NOMO-1 treated with DMSO at 0.1 percent for 48 hours (cell line): Measurements from ENCODE around the gene TEN1.
"Not testable (repeated sequence)": the region's sequence is repeated elsewhere in the genome, so short reads cannot be mapped to it uniquely, and the experiment has no call there.

Experiments
- DNase-seq: peaks from one replicate; lab custom pipeline; 2025; ENCODE audit not compliant: unreplicated experiment; lab: John Stamatoyannopoulos, UW

The TEN1 gene

DNA sequence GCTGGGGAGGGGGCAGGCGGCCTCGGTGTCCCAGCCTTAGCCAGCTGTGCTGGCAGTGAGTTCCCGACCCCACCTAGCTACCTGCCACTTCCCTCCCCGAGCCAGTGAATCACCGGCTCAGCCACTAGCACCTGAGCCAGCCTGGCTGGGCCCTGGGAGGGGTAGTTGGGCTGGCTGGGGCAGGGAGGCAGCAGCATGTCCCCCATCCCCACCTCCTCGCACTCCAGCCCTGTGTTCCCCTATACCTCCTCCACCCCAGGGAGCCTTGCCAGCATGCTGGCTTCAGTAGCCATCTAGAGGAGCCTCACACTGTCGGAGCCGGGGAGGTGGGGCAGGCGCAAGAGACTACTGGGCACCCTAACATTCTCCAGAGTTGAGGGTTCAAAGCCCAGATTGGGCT lies 45.3 kb downstream of the TEN1 start:
- no peak for DNase-seq

DNA sequence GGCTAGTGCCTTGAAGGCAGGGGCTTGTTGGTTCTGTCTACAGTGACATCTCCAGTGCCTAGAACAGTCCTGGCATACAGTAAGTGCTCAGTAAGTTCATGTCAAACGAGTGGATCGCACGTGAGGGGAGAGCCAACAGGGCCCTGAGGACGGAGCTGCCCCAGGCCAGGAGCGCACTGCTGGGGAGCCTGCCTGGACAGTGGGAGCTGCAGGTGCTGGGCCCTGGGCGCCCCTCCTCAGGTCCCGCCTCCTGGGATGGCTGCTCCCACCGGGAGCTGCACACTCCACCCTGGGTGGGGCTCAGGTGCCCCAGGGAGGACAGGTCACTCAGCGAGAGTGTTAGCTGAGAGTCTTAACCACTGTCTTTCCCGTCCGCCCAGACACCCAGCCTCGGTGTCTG lies 46.3 kb downstream of the TEN1 start:
- no peak for DNase-seq

DNA sequence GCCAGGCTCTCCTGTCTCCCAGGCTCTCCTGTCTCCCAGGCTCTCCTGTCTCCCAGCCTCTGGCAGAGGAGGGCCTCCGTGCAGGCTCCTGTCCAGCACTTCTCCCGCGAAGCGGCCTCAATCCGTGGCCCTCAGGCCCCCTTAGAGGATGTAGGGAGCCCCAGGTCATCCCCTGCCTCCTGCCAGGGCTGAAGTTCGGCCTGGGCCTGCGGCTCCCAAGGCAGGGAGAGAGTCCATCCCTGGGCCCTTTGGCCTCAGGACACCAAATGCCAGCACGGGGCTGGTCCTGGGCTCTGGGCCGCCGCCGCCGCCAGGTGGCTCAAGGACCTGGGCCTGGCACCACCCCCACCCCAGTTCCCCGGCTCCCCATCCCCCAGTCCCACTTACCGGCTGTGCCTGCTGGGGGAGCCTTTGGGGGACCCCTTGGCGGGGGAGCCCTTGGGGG lies 47.7 kb downstream of the TEN1 start:
- no peak for DNase-seq

DNA sequence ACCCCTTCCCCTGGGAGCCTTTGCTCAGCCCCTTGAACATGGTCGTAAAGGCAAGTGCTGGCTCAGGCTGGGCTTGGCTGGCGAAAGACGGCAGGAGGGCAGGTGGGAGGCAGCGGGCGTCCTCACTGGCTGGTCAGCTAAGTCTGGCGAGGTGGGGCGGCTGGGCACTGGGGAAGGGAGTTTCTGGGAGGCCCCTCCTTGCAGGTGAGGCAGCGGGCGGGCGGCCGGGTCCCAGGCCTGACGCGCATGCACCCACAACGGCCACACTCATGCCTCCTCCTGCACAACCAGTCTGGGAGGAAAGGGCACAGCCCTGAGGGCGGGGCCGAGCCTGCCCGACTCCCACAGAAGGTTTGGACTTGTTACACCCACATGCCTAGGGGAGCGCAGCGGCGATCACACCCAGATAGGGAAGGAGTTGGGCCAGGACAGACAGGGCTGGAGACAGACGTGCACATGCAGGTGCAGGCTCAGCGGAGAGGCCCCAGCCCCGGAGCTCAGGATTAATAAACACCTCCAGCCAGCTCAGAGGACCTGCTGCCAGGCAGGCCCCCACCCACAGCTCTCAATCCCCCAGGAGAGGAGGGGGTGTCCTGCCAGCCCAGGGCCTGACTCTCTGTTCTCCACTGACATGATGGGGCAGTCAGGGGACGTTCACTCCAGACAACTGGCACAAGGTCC lies 48.3 kb downstream of the TEN1 start, which contains the start of gene EVPL:
Gene EVPL (minus strand): TSS at position 148 of the 681 bp plus-strand sequence. CDS start 108 bp downstream, at position 40.
- DNase-seq: no peak

DNA sequence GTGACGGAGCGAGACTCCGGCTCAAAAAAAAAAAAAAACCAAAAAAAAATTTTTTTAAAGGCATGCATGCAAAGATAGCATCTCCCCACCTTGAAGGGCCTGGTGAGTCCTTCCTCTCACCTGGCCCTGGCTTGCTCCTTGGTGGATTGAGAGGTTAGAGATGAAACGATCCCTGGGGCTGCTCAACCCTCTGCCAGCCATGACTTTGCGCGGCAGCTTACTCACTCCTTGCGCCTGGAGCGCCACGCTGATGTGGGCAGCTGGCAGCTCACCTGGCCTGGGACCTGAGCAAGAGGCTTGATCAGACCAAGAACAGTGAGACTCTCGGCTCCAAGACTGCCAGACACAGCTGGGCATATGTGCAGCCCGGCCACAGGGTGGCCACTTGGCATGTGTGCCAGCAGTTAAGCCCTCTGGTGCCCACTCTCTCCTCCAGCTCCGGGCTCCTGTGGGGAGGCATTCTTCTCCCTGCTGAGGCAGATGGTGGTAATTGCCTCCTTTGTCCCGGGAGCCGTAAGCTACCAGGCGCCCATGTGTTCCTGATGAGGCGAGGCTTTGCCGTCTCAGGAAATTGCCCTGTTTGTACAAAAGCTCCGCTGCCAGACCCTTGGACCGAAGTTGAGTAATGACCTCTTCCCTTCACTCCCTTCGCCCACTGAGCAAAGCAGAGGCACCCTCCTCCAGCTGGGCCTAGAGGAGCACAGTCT lies 53.2 kb downstream of the TEN1 start:
- no peak for DNase-seq

DNA sequence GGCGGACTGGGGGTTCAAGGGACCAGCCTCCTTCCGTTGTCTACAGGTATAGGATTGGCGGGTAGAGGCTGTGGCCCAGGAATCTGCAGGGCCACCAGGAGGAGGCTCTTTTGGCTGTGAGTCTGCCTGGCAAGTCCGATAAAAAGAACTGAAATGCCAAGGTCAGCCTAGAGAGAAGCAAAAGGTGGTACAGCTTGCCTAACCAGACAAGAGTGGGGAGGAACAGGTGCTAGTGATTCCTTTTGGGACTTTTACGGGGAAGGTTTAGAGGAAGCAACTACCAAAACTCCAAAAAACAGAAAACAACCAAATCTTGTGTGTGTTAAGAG lies 53.7 kb downstream of the TEN1 start:
- no peak for DNase-seq

DNA sequence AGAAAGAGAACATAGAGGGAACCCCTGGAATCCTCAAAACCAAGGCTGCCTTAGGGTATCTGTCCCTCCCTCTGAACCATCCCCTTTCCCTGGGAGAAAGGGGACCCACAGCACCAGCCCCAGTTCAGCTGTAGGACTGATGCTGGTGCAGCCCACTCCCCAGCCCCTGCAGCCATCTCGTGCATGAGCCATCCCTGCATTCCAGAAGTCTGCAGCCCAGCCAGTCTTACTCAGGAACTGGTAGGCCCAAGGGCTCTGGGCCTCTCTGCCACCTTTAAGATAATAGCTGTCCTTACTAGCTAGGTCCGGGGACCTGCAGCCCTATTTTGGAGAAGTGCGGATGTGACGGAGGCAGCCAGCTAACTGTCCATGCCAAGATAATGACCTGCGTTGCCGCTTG lies 54.1 kb downstream of the TEN1 start:
- DNase-seq: no peak

DNA sequence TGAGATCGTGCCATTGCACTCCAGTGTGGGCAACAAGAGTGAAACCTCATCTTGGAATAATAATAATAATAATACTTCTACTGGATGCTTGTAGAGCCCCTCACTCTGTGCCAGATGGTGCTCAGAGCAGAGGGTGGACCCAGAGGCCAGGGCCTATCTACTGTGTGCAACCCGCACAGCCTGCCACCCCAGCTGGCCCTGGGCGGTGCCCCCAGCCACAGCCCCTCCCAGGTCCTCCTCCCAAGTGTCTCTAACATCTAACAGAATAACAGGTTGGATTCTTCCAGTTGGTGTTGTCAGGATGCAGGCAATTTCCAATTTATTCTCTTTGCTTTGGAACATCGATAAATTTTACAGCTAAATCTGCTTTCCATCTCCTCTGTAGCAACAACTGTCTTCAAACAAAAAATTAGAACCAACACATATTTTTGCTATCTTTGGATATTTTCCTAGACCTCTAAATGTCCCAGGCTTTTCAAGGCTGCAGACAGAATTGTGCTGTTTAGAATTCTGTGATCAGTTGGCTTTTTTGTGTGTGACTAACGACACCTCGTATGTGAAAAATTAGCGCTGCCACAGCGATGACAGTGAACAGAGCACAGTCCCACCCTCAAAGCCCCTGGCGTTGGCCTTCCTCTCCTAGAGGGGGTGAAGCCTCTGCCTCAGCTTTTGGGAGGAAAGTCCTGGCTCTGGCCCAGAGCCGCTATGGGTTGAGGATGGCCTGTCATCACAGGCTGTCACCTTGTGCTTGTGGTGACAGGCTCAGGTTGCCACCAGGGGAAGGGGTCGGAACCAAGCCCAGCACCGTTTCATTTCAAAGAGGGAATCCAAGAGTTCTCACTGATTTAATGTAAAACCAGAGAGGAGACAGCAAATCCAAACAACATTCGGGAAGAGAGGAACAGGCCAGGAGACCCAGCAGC lies 55.6 kb downstream of the TEN1 start:
- no peak for DNase-seq

DNA sequence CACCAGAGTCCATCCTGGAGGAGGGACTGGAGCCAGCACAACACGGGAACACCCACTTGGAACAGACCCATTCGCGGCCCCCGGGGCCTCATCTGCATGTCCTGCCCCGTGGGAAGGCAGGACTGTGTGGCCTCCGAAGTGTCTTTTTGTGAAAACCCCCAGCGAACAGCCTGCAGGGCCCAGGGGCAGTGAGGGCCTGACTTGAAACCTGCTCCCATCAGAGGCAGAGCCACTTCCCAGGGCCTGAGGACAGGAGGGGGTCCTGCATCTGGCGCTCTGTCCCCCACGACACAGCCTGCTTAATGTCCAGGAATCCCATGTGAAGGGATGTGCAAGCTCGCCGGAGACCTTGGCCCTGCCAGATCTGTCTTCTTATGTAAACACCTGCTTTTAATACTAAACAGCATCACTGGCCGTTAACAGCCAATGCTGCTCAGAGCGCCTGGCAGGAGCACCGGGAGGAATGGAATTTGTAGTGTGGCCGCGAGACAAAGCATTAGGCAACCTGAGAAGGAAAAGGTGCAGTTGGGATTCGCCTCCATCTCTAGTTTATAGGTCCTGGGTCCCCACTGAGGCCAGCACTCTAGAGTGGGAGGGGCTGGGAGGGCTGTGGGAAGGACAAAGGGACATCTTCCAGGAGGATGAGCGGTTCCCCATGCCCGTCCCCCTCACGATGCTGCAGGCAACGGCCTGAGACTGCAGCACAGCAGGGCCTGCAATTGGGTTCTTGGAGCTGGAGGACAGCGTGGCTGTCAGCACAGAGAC lies 57.6 kb downstream of the TEN1 start:
- DNase-seq: no peak

DNA sequence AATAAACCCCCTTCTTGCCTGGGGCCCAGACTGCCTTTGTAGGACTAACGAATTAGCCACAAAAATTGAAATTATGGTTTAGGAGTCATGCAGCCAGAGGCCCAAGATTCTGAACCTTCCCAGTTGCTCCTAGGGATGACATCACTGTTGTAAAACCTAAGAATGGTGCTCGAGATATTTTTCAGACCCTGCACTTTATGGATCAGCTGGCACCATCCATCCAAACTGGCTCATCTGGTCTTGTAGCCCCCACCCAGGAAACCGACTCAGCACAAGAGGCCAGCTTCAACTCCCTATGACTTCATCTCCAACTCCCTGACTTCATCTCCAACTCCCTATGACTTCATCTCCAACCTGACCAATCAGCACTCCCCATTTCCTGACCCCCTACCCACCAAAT lies 59.0 kb downstream of the TEN1 start:
- DNase-seq: no peak

DNA sequence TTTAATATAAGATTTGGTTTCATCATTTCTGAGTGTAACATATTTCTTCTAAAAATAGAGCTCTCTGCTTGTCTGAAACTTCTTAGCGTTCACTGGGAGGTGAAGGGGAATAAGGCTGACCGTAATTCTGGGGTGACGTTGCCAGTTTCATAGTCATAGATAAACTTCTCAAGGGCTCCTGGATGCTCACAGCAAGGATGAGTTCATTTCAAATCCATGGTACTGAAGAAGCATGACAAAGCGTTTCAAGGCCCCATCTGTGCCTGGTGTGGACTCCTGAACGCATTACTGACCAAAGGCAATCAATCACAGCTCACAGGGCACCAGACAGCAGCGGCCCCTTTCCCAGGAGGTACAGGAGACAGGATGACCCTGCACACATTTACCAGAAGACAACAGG lies 60.1 kb downstream of the TEN1 start:
- no peak for DNase-seq

DNA sequence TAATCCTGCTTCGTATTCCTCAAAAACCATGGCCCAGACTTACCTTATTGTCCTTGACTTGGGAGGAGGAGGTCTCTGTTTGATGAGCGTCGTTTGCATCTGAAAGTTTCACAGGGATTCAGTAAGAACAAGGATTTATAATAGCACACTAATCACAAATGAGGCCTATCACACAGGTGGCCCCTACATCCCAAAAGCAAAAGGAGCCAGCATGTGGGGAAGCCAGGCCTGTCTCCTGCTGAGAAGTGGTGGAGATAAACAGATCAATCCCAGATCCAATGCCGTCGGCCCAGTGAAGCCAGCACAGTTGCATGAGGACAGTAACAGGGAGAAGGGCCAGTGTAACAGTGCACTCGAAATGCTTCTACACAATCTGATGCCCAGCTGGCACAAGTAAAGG lies 61.3 kb downstream of the TEN1 start:
- no peak for DNase-seq

DNA sequence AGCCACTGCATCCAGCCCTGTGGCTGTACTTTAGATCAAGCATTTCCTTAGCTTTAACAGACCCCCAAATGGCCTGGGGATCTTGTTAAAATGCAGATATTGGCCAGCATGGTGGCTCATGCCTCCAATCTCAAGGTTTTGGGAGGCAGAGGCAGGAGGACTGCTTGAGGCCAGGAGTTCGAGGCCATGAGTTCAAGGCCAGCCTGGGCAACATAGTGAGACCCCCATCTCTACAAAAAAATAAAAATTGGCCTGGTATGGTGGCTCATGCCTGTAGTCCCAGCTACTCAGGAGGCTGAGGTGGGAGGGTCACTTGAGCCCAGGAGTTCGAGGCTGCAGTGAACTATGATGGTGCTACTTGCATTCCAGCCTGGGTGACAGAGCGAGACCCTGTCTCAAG lies 63.8 kb downstream of the TEN1 start:
- DNase-seq: not testable (repeated sequence)

DNA sequence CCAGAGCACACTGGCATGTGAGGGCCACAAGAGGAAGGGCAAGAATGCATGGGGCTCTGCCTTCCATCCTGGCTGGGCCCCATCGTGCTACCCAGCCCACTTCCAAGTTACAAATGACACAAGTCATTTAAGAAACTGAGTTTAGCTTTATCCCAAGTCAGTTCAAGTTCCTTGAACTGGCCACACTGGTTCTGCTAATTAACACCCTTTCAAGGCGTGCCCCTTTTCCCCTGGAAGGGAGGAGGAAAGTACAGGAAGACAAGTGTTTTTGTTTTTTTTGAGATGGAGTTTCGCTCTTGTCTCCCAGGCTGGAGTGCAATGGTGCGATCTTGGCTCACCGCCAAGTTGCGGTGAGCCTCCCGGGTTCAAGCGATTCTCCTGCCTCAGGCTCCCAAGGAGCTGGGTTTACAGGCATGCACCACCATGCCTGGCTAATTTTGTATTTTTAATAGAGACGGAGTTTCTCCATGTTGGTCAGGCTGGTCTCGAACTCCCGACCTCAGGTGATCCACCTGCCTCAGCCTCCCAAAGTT lies 65.5 kb downstream of the TEN1 start:
- DNase-seq: not testable (repeated sequence)

DNA sequence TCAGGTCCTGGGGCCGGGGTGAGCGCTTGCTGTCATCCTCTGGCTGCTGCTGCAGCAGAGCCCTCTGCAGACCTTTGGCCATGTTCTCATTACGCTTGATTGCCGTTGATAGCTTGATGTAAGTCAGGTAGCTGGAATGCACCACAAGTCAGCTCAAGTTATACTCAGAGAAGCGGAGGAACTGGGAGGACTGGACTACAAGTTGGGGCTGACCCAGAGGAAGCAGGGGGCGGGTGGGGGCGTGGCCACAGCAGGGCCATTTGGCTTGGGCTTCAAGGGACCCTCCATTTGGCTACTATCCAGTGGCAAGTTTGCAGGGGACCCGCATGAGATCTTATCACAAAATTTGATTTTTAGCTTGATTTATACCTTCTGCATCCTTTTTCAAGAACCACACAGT lies 67.0 kb downstream of the TEN1 start:
- DNase-seq: no peak

DNA sequence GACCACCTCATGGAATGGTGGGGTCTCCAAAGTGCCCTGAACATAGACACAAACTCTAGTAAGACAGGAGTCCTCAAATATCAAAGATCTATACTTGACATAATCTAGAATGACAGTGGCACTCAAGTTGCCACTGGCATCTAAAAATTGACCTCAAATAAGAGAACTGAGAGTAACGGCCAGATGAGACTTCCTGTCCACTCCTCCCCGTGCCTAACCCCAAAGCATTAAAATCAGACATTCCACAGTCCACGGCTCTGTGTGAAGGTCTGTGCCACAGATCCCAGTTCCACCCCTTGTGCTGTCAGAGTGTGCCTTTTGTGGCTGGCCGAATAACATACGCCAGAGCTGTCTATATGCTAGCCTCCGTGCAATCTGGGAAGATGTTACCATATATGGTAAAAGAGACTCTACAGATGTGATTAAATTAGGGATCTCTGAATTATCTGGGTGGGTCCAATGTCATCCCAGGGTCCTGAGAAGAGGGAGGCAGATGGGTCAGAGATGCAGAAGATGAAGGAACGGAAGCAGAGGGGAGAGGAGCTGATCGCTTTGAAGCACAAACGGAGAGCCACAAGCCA lies 69.1 kb downstream of the TEN1 start:
- peak; percentile 52 for DNase-seq

DNA sequence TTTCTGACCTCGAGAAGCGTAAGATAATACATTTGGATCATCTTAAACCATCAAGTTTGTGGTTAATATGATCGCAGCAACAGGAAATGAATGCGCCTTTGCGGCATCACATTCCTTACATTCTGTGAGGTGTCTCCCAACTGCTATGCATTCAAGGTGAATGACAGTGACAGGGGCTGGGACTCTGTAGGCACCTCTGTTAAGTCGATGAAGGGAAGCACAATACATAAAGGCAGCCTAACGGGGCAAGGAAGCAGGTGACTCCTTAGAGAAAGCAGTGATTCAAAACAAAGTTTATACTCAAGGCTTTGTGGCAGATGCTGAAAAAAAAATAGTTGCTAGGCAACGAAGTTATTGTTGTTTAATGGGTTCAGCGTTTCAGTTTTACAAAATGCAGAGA lies 69.7 kb downstream of the TEN1 start:
- peak; percentile 5 for DNase-seq

DNA sequence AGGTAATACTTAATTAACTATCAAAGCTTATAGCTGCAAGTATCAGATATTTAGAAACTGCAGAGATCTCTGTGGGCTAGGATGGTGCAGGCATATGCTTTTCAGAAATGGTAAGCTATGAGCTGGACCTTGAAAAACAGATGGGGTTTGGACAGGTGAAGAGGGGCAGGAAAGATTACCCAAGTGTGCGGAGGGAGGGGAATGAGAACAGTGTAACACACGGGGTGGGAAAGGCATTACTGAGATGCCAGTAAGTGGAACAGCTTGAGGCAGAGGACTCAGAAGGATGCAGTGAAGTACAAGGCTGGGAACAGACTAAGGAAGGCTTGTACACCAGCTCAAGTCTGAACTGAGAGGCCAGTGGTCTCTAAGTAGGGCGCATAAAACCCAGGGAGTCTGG lies 70.2 kb downstream of the TEN1 start:
- no peak for DNase-seq

DNA sequence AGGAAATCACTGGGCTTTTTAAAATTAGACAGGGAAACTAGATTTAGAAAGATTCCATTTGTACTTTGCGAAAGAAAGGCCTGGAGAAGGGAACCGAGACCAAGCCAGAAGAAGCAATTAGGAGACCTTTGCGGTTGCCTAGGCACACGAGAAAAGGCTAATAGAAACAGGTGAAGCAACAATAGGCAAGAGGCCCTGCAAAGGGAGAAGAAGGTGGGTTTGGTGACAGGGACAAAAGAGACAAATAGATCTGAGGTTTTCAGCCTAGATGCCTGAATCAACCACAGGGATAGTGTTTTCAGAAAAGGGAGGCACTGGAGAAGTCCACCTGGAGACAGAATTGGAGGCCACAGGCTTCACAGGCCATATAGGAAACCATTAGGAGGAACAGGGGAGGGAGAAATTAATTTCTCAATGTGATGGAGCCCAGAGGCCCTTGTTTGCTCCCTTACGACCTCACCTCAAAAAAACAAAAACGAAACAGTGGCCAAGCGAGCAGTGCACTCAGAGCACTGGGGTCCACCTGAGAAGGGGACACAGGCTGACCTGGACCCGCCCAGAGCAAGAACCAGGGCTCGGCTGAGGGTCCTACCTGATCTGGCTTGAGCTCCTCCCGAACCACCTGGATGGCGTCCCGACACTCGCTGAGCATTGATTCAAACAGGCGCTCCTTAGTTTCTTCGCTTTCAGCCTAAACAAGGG lies 70.9 kb downstream of the TEN1 start:
- DNase-seq: peak; percentile 40
